Measurements from ENCODE around the gene ANKRD33B.
"Not testable (repeated sequence)": the region's sequence is repeated elsewhere in the genome, so short reads cannot be mapped to it uniquely, and the experiment has no call there.

Gene ANKRD33B

GRCh38 chr5:10621832-10622231, 58.0 kb downstream of the ANKRD33B start:
- Mint-ChIP-seq H3K4me3 (no peak overlapping the region), H3K4me1 (peaks cover 5% of the 10 kb centered on the region), H3K9me3 (no peaks in the 10 kb centered on the region), H3K27ac (no peak overlapping the region), H3K36me3 (peaks cover 10% of the 10 kb centered on the region)
- DNase-seq (ENCODE audit: low spot score in 2 of 2) (no peak), ATAC-seq (no peak)

GRCh38 chr5:10622810-10623209, 58.9 kb downstream of the ANKRD33B start:
- DNase-seq (ENCODE audit: low spot score in 2 of 2) = no peak
- Mint-ChIP-seq H3K27ac (no peak overlapping the region), H3K4me1 (peaks cover 12% of the 10 kb centered on the region), H3K4me3 (no peak overlapping the region), H3K9me3 (no peaks in the 10 kb centered on the region), H3K36me3 (peaks cover 10% of the 10 kb centered on the region)
- no peak for ATAC-seq

DNA sequence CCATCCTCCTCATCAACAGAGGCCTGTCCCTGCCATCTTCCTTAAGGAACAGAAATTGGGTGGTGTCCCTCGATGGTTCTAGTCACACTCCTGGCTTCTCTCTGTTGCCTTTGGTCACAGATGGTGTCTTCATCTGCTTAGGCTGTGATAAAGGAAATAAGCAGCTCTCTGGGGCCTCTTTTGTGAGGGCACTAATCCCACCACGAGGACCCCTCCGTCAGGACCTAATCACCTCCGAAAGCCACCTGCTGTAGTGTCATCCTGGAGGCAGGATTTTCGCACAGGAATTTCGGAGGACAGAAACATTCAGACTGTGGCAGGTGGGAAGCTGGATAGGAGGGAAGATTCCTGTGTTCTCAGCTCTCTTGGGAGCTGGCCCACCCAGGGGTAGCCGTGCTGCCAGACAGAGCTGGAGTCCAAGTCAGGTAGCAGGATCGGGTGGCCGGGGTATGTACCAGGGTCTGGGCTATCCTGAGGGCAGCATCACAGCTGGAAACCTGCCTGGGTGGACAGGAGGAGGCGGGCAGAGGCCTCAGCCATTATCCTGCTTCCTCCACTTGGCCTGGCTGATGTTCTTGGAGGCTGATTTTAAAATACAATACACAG, 59.5 kb downstream of the ANKRD33B start:
- Mint-ChIP-seq H3K4me1 (peaks cover 13% of the 10 kb centered on the region), H3K9me3 (no peaks in the 10 kb centered on the region), H3K4me3 (no peak overlapping the region), H3K36me3 (peaks cover 10% of the 10 kb centered on the region), H3K27ac (no peak overlapping the region)
- ATAC-seq (no peak), DNase-seq (ENCODE audit: low spot score in 2 of 2) (no peak)

DNA sequence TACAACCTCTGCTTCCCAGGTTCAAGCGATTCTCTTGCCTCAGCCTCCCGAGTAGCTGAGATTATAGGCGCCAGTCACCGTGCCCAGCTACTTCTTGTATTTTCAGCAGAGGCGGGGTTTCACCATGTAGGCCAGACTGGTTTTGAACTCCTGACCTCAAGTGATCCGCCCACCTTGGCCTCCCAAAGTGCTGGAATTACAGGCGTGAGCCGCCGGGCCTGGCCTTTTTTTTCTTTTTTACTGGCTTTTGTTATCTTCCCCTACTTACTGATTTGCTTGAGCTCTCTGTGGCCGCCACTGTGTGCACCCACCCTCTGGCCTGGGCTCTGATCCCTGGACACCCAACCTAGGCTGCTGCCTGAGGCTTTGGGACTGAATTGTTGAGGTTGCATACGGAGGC, 60.3 kb downstream of the ANKRD33B start:
- Mint-ChIP-seq H3K4me1 (peaks cover 20% of the 10 kb centered on the region), H3K4me3 (no peak overlapping the region), H3K36me3 (peaks cover 10% of the 10 kb centered on the region), H3K27ac (no peak overlapping the region), H3K9me3 (no peaks in the 10 kb centered on the region)
- DNase-seq (ENCODE audit: low spot score in 2 of 2) = no peak
- ATAC-seq = no peak

GRCh38 chr5:10624679-10625078, 60.8 kb downstream of the ANKRD33B start:
- peaks cover 4% of the 10 kb centered on the region for H3K9me3 Mint-ChIP-seq
- DNase-seq (ENCODE audit: low spot score in 2 of 2) (no peak), ATAC-seq (no peak)
- H3K4me1 Mint-ChIP-seq = peaks cover 25% of the 10 kb centered on the region
- H3K36me3 Mint-ChIP-seq = peaks cover 10% of the 10 kb centered on the region
- no peak overlapping the region for H3K27ac Mint-ChIP-seq
- no peak overlapping the region for H3K4me3 Mint-ChIP-seq

DNA sequence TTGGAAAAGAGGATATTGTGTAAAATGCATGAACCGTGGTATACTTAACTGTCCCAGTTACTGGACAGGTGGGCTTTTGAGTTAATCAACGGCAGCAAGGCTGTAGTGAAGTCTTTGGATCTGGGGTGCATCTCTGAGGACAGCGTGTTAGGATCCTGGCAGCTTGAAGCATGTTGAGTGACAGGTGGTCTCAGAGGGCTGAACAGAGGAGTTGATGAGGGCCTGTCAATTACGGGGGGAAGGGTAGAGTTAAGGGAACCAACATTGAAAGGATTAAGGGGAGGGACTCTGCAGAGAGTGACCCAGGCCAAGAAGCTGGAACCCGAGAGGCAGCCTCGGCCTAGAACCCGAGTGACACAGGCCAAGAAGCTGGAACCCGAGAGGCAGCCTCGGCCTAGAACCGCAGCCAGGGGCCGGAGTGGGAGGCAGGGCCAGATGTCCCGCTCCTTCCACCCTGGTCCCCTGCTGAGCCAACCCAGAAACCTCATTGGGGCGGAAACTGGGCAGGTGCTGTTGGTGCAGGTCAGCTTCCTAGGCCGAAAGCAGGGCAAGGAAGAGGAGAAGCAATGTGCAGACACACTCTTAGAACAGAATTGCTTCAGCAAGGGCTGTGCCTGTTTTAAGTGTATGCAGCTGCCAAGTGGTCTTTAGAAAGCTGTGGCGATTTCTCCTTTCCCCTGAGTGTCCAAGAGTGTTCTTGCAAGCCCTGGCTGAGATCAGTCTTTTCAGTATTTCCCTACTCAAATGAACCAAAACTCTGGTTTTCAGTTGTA, 62.0 kb downstream of the ANKRD33B start:
- H3K4me3 Mint-ChIP-seq = no peak overlapping the region

GRCh38 chr5:10626473-10627013, 62.7 kb downstream of the ANKRD33B start:
- Mint-ChIP-seq H3K4me1 (peaks cover 43% of the 10 kb centered on the region), H3K36me3 (peaks cover 10% of the 10 kb centered on the region), H3K4me3 (peak overlapping the region; percentile 72), H3K27ac (no peak overlapping the region), H3K9me3 (peaks cover 5% of the 10 kb centered on the region)
- ATAC-seq (no peak), DNase-seq (ENCODE audit: low spot score in 2 of 2) (no peak)

More for the DNA sequence above, 62.0 kb downstream of the ANKRD33B start:
- DNase-seq (ENCODE audit: low spot score in 2 of 2) (no peak), ATAC-seq (no peak)
- H3K36me3 Mint-ChIP-seq = peaks cover 10% of the 10 kb centered on the region
- peaks cover 37% of the 10 kb centered on the region for H3K4me1 Mint-ChIP-seq
- peaks cover 5% of the 10 kb centered on the region for H3K9me3 Mint-ChIP-seq
- H3K27ac Mint-ChIP-seq = no peak overlapping the region

DNA sequence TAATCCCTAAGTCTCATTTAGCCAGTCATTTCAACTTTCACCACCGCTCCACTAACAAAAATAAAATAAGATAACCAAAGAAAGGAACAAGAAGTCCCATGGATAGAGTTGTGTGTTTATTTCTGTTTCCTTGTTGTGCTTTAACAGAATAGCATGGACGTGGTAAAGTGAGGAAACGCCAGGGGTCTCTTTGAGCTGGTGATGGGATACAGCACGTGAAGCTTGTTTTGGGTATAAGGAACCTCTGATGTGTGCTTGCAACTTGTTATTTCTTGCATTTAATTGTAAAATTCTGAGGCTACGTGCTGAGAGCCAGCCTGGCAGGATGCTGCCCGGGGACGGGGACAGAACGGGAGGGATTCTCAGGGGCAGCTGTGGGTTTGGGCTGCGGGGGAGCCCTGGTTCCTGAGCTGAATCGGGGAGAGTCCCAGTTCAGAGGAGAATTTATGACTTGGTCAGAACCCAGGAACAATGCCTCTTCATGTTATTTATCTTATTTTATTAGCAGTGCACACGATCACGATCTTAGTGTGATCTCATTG, 63.4 kb downstream of the ANKRD33B start:
- ATAC-seq = no peak
- Mint-ChIP-seq H3K4me1 (peaks cover 50% of the 10 kb centered on the region), H3K27ac (peak overlapping the region; percentile 62), H3K4me3 (peak overlapping the region; percentile 72), H3K9me3 (peaks cover 5% of the 10 kb centered on the region), H3K36me3 (peaks cover 15% of the 10 kb centered on the region)
- DNase-seq (ENCODE audit: low spot score in 2 of 2) = no peak

- Mint-ChIP-seq H3K9me3 (peaks cover 5% of the 10 kb centered on the region), H3K27ac (no peak overlapping the region), H3K4me3 (no peak overlapping the region), H3K36me3 (peaks cover 25% of the 10 kb centered on the region), H3K4me1 (peaks cover 61% of the 10 kb centered on the region)
- no peak for DNase-seq (ENCODE audit: low spot score in 2 of 2)
- no peak for ATAC-seq
These were observed 64.7 kb downstream of the ANKRD33B start for GRCh38 chr5:10628601-10629000.

DNA sequence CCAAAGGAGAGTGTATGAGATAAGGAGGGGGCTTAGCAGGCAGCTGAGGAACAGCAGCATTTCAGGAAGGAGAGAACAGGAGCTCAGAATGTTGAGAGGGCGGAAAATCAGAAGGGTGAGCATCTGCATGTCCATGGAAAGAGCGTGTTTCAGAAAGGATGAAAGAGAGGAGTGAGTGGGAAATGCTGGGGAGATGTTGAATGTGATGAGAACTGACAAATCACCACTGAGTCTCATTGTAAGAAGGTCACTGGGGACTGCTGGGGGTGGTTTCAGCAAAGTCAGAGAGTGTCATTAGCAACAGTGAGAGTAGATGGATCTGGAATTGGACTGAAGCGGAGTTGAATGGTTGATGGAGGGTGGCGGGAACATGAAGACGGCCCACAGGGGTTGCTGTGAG, 65.8 kb downstream of the ANKRD33B start:
- no peak overlapping the region for H3K4me3 Mint-ChIP-seq
- peaks cover 72% of the 10 kb centered on the region for H3K4me1 Mint-ChIP-seq

DNA sequence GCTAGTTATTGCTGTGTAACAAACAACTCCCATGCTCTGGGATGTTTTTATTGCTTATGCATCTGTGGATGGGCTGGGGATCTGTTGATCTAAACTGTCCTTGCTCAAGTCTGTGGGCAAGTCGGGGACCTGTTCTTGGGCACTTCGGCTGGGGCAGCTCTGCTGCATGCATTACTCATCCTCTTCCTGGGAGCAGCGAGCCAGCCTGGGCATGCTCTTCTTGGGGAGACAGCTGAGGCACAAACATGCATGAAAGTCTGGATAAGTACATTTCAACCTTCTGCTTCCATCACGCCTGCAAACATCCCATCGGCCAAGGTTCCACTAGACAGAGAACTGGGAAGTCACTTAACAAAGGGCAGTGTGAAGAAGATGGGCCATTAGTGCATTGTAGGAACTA, 66.3 kb downstream of the ANKRD33B start:
- H3K4me1 Mint-ChIP-seq = peaks cover 77% of the 10 kb centered on the region
- H3K27ac Mint-ChIP-seq = no peak overlapping the region
- DNase-seq (ENCODE audit: low spot score in 2 of 2) (no peak), ATAC-seq (no peak)
- peaks cover 5% of the 10 kb centered on the region for H3K9me3 Mint-ChIP-seq
- no peak overlapping the region for H3K4me3 Mint-ChIP-seq
- H3K36me3 Mint-ChIP-seq = peaks cover 22% of the 10 kb centered on the region

More for the DNA sequence above, 65.8 kb downstream of the ANKRD33B start:
- Mint-ChIP-seq H3K9me3 (peaks cover 5% of the 10 kb centered on the region), H3K36me3 (peaks cover 22% of the 10 kb centered on the region), H3K27ac (no peak overlapping the region)
- ATAC-seq = no peak
- no peak for DNase-seq (ENCODE audit: low spot score in 2 of 2)

DNA sequence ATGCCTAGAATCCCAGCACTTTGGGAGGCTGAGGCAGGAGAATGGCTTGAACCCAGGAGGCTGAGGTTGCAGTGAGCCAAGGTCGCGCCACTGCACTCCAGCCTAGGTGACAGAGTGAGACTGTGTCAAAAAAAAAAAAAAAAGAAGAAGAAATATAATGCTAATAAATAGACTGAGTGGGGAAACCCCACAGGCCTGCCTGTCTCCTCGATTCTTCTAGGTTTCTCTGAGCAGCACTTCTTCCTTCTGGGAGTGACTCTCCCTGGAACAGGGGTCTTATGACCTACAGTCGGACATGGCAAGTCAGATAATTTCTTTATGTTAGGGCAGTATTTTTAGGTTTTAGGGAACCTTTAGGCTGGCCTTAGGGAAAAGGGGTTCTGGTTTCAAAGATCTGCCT, 66.9 kb downstream of the ANKRD33B start:
- not testable (repeated sequence) for DNase-seq (ENCODE audit: low spot score in 2 of 2); ATAC-seq
- peak overlapping the region; percentile 96 for H3K27ac Mint-ChIP-seq

DNA sequence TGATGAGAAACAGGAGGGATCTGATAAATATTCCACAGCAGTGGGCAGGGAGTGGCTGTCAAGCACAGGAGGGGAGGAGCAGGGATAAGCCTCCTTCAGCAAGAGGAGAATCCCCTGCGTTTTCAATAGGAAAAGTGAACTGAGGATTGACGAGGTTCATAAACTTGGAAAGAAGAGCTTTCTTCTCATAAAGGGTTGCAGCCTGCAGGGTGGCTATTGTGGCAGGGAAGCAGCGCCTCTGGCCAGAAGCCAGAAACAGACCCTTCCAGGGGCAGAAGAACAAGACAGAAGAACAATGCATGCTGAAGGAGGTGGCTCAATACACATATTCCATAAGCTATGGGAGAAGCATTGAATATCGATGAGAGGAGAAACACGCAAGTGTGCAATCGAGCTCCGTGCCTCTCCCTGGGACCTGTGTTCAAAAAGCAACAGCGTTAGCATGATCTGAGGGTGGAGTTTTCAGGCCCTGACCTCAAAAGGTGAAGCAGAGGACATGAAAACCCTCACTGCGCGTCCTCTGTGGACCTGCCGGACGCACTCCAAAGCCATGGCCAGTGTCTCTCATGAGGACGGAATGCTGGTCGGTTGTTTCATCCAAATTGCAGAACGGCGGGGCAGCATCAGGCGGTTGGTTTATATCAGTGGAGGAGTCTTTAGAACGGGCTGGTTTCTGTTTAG, 67.6 kb downstream of the ANKRD33B start:
- Mint-ChIP-seq H3K36me3 (peaks cover 28% of the 10 kb centered on the region), H3K9me3 (peaks cover 5% of the 10 kb centered on the region), H3K4me3 (peak overlapping the region; percentile 78), H3K4me1 (peaks cover 90% of the 10 kb centered on the region), H3K27ac (peak overlapping the region; percentile 96)
- DNase-seq (ENCODE audit: low spot score in 2 of 2) = peak in 1 of 2 donors; percentile 54
- ATAC-seq = no peak

More for the DNA sequence above, 66.9 kb downstream of the ANKRD33B start:
- not testable (repeated sequence) for H3K9me3 Mint-ChIP-seq
- peaks cover 22% of the 10 kb centered on the region for H3K36me3 Mint-ChIP-seq
- peak overlapping the region; percentile 78 for H3K4me3 Mint-ChIP-seq
- H3K4me1 Mint-ChIP-seq = peaks cover 83% of the 10 kb centered on the region

- peaks cover 30% of the 10 kb centered on the region for H3K36me3 Mint-ChIP-seq
- H3K4me1 Mint-ChIP-seq = peaks cover 93% of the 10 kb centered on the region
- peak; percentile 76 for ATAC-seq
- H3K27ac Mint-ChIP-seq = peak overlapping the region; percentile 96
- peaks cover 5% of the 10 kb centered on the region for H3K9me3 Mint-ChIP-seq
- DNase-seq (ENCODE audit: low spot score in 2 of 2) = peak; percentile 52 to 86
- H3K4me3 Mint-ChIP-seq = peak overlapping the region; percentile 78
These were observed 68.4 kb downstream of the ANKRD33B start for GRCh38 chr5:10632110-10632761.

Measured in stimulated activated effector memory CD8-positive, alpha-beta T cell treated with anti-CD3 and anti-CD28 coated beads, Interleukin-12 subunit alpha, Interleukin-12 subunit beta, amount 100 ng/mL, for 72 hours (primary cell).